Mesothelial cell of epicardium (in vitro differentiated cells): Measurements from ENCODE around the gene GYG1. TPM values are rescaled to one million over a fixed set of nuclear protein-coding genes. Genes with fewer than 3 reads are reported as not detected.
A peak's percentile ranks its signal among the peaks of the same experiment; 100 is the strongest.
"Not testable (repeated sequence)": the region's sequence is repeated elsewhere in the genome, so short reads cannot be mapped to it uniquely, and the experiment has no call there.

Source experiments
- DNase-seq, 2 experiments: peaks; one replicate each; pipeline ENCODE4 v3.0.0; 2021; ENCODE audit warnings: low spot score in 2 of 2; ENCODE audit not compliant: unreplicated experiment in 2 of 2
- H3K27ac Mint-ChIP-seq: 2 replicates; pipeline ENCODE4 v1.8.0; 2021; ENCODE audit warnings: mixed read lengths
- H3K27me3 Mint-ChIP-seq: 2 replicates; pipeline ENCODE4 v1.8.0; 2021; ENCODE audit warnings: low read depth, mixed read lengths
- H3K36me3 Mint-ChIP-seq: 2 replicates; pipeline ENCODE4 v1.8.0; 2021; ENCODE audit warnings: mixed read lengths
- H3K4me1 Mint-ChIP-seq: 2 replicates; pipeline ENCODE4 v1.8.0; 2021; ENCODE audit warnings: mixed read lengths
- H3K4me3 Mint-ChIP-seq: 2 replicates; pipeline ENCODE4 v1.8.0; 2021; ENCODE audit warnings: mild to moderate bottlenecking, moderate library complexity, mixed read lengths
- H3K9me3 Mint-ChIP-seq: 2 replicates; pipeline ENCODE4 v1.8.0; 2021; ENCODE audit warnings: mixed read lengths
- total RNA-seq: library from RNA; stranded (reverse); gene quantifications from 3 replicates; pipeline ENCODE4 v1.2.1, GENCODE V29; 2021
- TF ChIP-seq, protein P1 (sequence below): fragments of 200-600 bp; sonication (generic); IDR thresholded peaks from one replicate; pipeline ENCODE4 v1.5.0; 2021; ENCODE audit warnings: antibody characterized with exemption; ENCODE audit not compliant: unreplicated experiment

GYG1 gene
- total RNA-seq, 1 donor from 2014 or later, result 20.9 TPM

- Mint-ChIP-seq H3K27me3 (no peaks in the 10 kb centered on the region), H3K9me3 (peaks cover 8% of the 10 kb centered on the region), H3K4me3 (no peak overlapping the region), H3K36me3 (no peaks in the 10 kb centered on the region), H3K27ac (no peak overlapping the region), H3K4me1 (peaks cover 6% of the 10 kb centered on the region)
- TF ChIP-seq, protein P1, sequence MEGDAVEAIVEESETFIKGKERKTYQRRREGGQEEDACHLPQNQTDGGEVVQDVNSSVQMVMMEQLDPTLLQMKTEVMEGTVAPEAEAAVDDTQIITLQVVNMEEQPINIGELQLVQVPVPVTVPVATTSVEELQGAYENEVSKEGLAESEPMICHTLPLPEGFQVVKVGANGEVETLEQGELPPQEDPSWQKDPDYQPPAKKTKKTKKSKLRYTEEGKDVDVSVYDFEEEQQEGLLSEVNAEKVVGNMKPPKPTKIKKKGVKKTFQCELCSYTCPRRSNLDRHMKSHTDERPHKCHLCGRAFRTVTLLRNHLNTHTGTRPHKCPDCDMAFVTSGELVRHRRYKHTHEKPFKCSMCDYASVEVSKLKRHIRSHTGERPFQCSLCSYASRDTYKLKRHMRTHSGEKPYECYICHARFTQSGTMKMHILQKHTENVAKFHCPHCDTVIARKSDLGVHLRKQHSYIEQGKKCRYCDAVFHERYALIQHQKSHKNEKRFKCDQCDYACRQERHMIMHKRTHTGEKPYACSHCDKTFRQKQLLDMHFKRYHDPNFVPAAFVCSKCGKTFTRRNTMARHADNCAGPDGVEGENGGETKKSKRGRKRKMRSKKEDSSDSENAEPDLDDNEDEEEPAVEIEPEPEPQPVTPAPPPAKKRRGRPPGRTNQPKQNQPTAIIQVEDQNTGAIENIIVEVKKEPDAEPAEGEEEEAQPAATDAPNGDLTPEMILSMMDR, result no peak
- DNase-seq, result peak in 1 of 2 experiments; percentile 40
Observed at GRCh38 chr3:148971401-148972163, 19.8 kb upstream of the GYG1 start.

GRCh38 chr3:148974726-148975125 is 16.6 kb upstream of the GYG1 start:
- no peaks in the 10 kb centered on the region for H3K27me3 Mint-ChIP-seq
- H3K36me3 Mint-ChIP-seq, result no peaks in the 10 kb centered on the region
- TF ChIP-seq, protein P1, result no peak
- no peak overlapping the region for H3K4me3 Mint-ChIP-seq
- H3K4me1 Mint-ChIP-seq, result peaks cover 6% of the 10 kb centered on the region
- no peak overlapping the region for H3K27ac Mint-ChIP-seq
- DNase-seq, result no peak
- peaks cover 15% of the 10 kb centered on the region for H3K9me3 Mint-ChIP-seq

DNA sequence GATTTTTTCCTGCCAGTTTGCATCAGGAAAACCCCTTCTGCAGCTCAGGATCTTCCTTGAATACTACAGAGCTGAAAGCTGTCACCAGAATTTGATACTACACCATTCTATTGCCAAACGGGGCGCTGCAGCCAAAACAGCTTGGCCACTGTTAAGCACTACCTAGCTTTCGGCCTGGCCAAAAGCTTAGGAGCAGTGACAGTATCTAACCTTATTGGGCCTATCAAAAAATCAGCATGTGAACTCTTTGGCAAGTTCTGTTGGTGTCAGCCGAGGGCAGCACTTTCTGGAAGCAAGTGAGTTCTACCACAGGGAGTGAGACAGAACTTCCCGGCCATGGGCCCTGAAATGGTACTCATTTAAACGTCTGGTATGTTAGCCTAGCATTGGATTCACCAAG is 16.1 kb upstream of the GYG1 start:
- DNase-seq, result no peak
- no peaks in the 10 kb centered on the region for H3K27me3 Mint-ChIP-seq

DNA sequence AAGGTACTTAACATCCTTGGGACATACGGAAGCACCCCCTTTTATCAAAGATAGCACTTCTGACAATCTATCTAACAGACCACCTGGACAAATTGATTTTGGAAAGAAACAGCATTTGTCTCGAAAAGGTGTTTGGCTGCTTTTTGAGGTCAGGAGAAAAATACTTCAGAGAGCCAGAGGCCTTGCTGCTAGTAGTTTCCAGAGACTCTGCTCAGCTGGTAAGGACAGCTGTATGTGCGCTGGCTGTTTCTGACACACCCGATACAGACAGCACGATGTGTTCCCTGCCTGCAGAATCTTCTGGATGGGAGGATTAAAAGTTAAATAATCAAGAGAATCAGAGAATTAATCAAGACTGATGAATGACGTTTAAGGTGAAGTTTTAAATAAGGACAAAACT is 15.6 kb upstream of the GYG1 start:
- Mint-ChIP-seq H3K9me3 (peaks cover 15% of the 10 kb centered on the region), H3K4me1 (peaks cover 6% of the 10 kb centered on the region), H3K27ac (no peak overlapping the region), H3K36me3 (no peaks in the 10 kb centered on the region), H3K27me3 (no peaks in the 10 kb centered on the region), H3K4me3 (no peak overlapping the region)
- TF ChIP-seq, protein P1, result no peak
- DNase-seq, result no peak

More for the DNA sequence above, 16.1 kb upstream of the GYG1 start:
- Mint-ChIP-seq H3K27ac (no peak overlapping the region), H3K36me3 (no peaks in the 10 kb centered on the region), H3K4me1 (peaks cover 6% of the 10 kb centered on the region), H3K4me3 (no peak overlapping the region), H3K9me3 (peaks cover 15% of the 10 kb centered on the region)
- TF ChIP-seq, protein P1, result no peak

DNA sequence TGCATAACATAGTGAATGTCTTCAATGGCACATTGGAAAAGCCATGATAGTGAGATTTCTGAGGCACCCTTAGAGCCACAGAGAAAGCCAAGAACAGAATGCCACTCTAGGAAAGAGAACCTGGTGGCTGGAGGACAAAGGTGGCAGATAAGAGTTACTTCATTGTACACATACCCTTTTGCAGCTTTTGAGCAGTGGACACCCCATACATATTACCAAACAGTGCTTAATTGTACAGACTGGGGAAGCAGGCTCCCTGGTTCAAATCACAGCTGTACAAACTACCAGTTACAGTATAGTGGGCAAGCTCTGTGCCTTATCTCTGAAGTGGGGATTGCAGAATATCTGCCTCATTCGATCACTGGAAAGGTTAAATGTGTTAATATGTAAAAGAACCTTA is 10.1 kb upstream of the GYG1 start:
- H3K36me3 Mint-ChIP-seq, result no peaks in the 10 kb centered on the region
- peaks cover 9% of the 10 kb centered on the region for H3K9me3 Mint-ChIP-seq
- no peak overlapping the region for H3K4me3 Mint-ChIP-seq
- H3K4me1 Mint-ChIP-seq, result no peaks in the 10 kb centered on the region
- H3K27me3 Mint-ChIP-seq, result peaks cover 11% of the 10 kb centered on the region
- no peak for DNase-seq
- no peak overlapping the region for H3K27ac Mint-ChIP-seq
- TF ChIP-seq, protein P1, result no peak

DNA sequence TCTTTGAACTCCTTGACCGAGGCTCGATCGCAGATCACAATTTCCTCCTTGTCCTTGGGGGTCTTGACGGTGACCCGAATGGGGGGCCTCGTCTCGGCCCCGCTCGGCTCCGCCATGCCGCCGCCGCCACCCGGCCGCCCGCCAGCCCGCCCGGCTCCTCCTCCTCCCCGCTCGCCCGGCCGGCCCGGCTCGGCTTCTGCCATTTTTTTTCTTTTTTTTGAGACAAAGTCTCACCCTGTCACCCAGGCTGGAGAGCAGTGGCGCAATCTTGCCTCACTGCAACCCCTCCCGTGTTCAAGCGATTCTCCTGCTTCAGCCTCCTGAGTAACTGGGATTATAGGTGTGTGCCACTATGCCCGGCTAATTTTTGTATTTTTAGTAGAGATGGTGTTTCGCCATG is 3.8 kb upstream of the GYG1 start:
- not testable (repeated sequence) for H3K9me3 Mint-ChIP-seq, H3K27ac Mint-ChIP-seq, H3K4me3 Mint-ChIP-seq, H3K4me1 Mint-ChIP-seq, DNase-seq, H3K36me3 Mint-ChIP-seq
- H3K27me3 Mint-ChIP-seq, result peaks cover 14% of the 10 kb centered on the region
